Measurements from ENCODE around the gene SZRD1. TPM values are rescaled to one million over a fixed set of nuclear protein-coding genes. Genes with fewer than 3 reads are reported as not detected.

Gene SZRD1
- total and polyA plus RNA-seq, 2 experiments from 2014 or later: 61.1 to 92.6 TPM

DNA sequence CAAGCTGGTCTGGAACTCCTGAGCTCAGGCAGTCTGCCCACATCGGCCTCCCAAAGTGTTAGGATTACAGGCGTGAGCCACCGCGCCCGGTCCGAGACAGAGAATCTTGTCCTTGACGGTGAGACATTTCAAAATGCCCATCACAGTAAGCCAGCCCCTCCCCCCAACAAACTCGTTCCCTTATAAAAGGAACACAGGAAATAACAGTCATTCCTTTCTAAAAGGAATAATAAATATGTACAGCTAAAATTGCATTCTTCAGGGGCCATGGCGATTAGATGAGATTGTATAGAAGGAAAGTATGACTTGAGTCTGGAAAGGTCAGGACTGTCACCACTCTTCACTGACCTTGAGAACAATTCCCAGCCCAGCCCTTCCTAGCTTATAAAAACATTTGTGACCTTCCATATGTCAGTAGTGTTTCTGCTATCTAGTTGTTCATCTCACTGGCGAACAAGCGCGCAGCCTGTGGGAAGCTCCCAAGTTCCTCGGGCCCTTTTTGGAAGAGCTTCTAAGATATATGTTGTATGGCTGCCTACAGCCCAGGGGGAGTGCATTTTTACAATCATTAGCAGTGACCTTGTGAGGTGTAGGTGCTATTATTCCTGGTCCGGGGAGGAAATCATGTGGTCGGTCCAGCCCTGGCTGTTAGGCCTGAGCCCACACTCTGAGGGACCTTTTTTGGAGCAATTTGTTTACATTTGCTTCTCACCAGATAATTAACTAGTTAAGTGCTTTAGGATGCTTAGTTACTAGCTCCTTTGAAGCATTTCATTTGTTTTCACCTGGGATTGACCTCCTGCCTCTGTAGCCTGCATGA lies 8.7 kb downstream of the SZRD1 start:
- H3K4me1 ChIP-seq (ENCODE audit: insufficient read depth): peaks cover 34% of the 10 kb centered on the region
- no peaks in the 10 kb centered on the region for H3K27me3 ChIP-seq (replicated peaks; ENCODE audit: insufficient read depth)
- H3K9me2 ChIP-seq (ENCODE audit: insufficient read depth): no peaks in the 10 kb centered on the region
- H3K4me3 ChIP-seq: peak overlapping the region; percentile 5; the same call in 1 of the 2 replicates
- peaks cover 38% of the 10 kb centered on the region for H3F3A ChIP-seq (ENCODE audit: insufficient read depth)
- no peaks in the 10 kb centered on the region for H3K9me3 ChIP-seq (ENCODE audit: low read depth)
- 70 to 72% methylated on average over 15 of the region's 15 CpGs for WGBS, 2 experiments (ENCODE audit: low coverage in 1 of 2, low lambda C conversion rate in 2 of 2, missing lambda C conversion rate in 2 of 2)
- peaks cover 100% of the 10 kb centered on the region for H3K79me2 ChIP-seq (ENCODE audit: insufficient read depth)
- H3K4me2 ChIP-seq (ENCODE audit: unreplicated experiment): peak overlapping the region; percentile 49
- no peaks in the 10 kb centered on the region for H3K36me3 ChIP-seq (ENCODE audit: low read depth)
- TF ChIP-seq EZH2phosphoT487 (IDR thresholded peaks at IDR 0.05; ENCODE audit: insufficient read depth, low read depth) (no peak), EZH2 (IDR thresholded peaks at IDR 0.05; ENCODE audit: insufficient read depth, poor library complexity, severe bottlenecking) (no peak)
- peak; percentile 53 for DNase-seq
- H3K27ac ChIP-seq: peak overlapping the region; percentile 63
- H2AFZ ChIP-seq: no peak overlapping the region
- H4K20me1 ChIP-seq (ENCODE audit: insufficient read depth): no peaks in the 10 kb centered on the region
- 0 out of 2 replicates have a peak overlapping the region, but pooled peaks have one; percentile 1 for H3K9ac ChIP-seq
- in situ Hi-C loops (cut with MboI): no loop called here

DNA sequence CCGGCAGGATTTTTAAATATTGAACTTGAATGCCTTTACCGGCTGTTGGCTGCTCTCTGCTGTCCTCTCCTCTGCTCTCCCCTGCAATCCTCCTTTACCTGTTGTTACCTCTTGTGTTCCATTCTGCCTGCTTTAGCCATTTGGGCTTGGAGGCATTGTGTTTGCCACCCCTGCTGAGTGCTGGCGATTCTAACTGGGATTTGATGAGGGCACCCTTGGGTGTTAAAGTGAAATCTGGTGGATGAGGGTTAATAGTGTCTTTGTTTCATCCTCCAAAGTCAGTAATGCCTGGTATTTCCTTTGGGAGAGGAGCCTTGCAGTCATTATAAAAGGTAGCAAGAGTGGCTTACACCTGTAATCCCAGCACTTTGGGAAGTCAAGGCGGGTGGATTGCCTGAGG lies 9.9 kb downstream of the SZRD1 start:
- Histone ChIP-seq H3K27ac (no peak overlapping the region), H3K4me1 (ENCODE audit: insufficient read depth) (peaks cover 29% of the 10 kb centered on the region), H3K9ac (no peak overlapping the region), H3K9me2 (ENCODE audit: insufficient read depth) (no peaks in the 10 kb centered on the region), H3K79me2 (ENCODE audit: insufficient read depth) (peaks cover 100% of the 10 kb centered on the region), H3F3A (ENCODE audit: insufficient read depth) (peaks cover 34% of the 10 kb centered on the region), H4K20me1 (ENCODE audit: insufficient read depth) (no peaks in the 10 kb centered on the region), H3K27me3 (replicated peaks; ENCODE audit: insufficient read depth) (no peaks in the 10 kb centered on the region), H3K4me3 (no peak overlapping the region), H3K9me3 (ENCODE audit: low read depth) (no peaks in the 10 kb centered on the region), H3K36me3 (ENCODE audit: low read depth) (no peaks in the 10 kb centered on the region), H2AFZ (no peak overlapping the region), H3K4me2 (ENCODE audit: unreplicated experiment) (no peak overlapping the region)
- 76 to 77% methylated on average over 4 of the region's 4 CpGs for WGBS, 2 experiments (ENCODE audit: low coverage in 1 of 2, low lambda C conversion rate in 2 of 2, missing lambda C conversion rate in 2 of 2)
- in situ Hi-C loops (cut with MboI): no loop called here
- no peak for TF ChIP-seq EZH2phosphoT487 (IDR thresholded peaks at IDR 0.05; ENCODE audit: insufficient read depth, low read depth)
- TF ChIP-seq EZH2 (IDR thresholded peaks at IDR 0.05; ENCODE audit: insufficient read depth, poor library complexity, severe bottlenecking): no peak
- DNase-seq: no peak

DNA sequence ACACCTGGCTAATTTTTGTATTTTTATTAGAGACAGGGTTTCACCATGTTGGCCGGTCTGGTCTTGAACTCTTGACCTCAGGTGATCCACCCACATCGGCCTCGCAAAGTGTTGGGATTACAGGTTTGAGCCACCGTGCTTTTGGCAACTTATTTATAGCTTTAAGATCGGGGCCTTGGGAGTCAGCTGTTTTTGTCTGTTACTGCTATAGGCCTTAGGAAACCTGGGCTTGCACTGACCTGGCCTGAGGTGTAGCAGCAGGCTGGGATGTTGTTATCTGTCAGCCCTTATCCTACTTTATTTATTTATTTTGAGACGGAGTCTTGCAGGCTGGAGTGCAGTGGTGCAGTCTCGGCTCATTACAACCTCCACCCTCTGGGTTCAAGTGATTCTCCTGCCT lies 11.4 kb downstream of the SZRD1 start:
- H3K27ac ChIP-seq: no peak overlapping the region
- peaks cover 100% of the 10 kb centered on the region for H3K79me2 ChIP-seq (ENCODE audit: insufficient read depth)
- no peaks in the 10 kb centered on the region for H3K9me2 ChIP-seq (ENCODE audit: insufficient read depth)
- peaks cover 17% of the 10 kb centered on the region for H3K4me1 ChIP-seq (ENCODE audit: insufficient read depth)
- DNase-seq: no peak
- no peaks in the 10 kb centered on the region for H3K9me3 ChIP-seq (ENCODE audit: low read depth)
- H3K36me3 ChIP-seq (ENCODE audit: low read depth): no peaks in the 10 kb centered on the region
- H3K9ac ChIP-seq: no peak overlapping the region
- no peak overlapping the region for H3K4me3 ChIP-seq
- H3K27me3 ChIP-seq (replicated peaks; ENCODE audit: insufficient read depth): no peaks in the 10 kb centered on the region
- no peak overlapping the region for H2AFZ ChIP-seq
- no peaks in the 10 kb centered on the region for H4K20me1 ChIP-seq (ENCODE audit: insufficient read depth)
- no peak overlapping the region for H3K4me2 ChIP-seq (ENCODE audit: unreplicated experiment)
- in situ Hi-C loops (cut with MboI): no loop called here
- no peak for TF ChIP-seq EZH2 (IDR thresholded peaks at IDR 0.05; ENCODE audit: insufficient read depth, poor library complexity, severe bottlenecking)
- TF ChIP-seq EZH2phosphoT487 (IDR thresholded peaks at IDR 0.05; ENCODE audit: insufficient read depth, low read depth): no peak
- 82 to 84% methylated on average over 7 of the region's 7 CpGs for WGBS, 2 experiments (ENCODE audit: low coverage in 1 of 2, low lambda C conversion rate in 2 of 2, missing lambda C conversion rate in 2 of 2)
- H3F3A ChIP-seq (ENCODE audit: insufficient read depth): peaks cover 24% of the 10 kb centered on the region

DNA sequence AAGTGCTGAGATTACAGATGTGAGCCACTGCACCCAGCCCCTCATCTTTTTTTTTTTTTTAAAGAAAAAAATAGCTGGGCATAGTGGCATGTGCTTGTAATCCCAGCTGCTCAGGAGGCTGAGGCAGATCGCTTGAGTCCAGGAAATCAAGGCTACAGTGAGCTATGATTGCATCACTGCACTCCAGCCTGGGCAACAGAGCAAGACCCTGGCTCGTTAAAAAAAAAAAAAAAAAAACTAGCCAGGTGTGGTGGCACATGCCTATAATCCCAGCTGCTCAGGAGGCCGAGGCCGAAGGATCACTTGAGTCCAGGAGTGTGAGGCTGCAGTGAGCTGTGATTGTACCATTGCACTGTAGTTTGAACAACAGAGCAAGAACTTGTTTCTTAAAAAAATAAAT lies 13.8 kb downstream of the SZRD1 start:
- H3K4me3 ChIP-seq: no peak overlapping the region
- H3K36me3 ChIP-seq (ENCODE audit: low read depth): no peaks in the 10 kb centered on the region
- H3K4me1 ChIP-seq (ENCODE audit: insufficient read depth): peaks cover 18% of the 10 kb centered on the region
- in situ Hi-C loops (cut with MboI): no loop called here
- no peak overlapping the region for H3K4me2 ChIP-seq (ENCODE audit: unreplicated experiment)
- TF ChIP-seq EZH2 (IDR thresholded peaks at IDR 0.05; ENCODE audit: insufficient read depth, poor library complexity, severe bottlenecking) (no peak), EZH2phosphoT487 (IDR thresholded peaks at IDR 0.05; ENCODE audit: insufficient read depth, low read depth) (no peak)
- no peaks in the 10 kb centered on the region for H3K9me2 ChIP-seq (ENCODE audit: insufficient read depth)
- no peak overlapping the region for H3K9ac ChIP-seq
- 100% methylated on average over 4 of the region's 4 CpGs for WGBS, 2 experiments (ENCODE audit: low coverage in 1 of 2, low lambda C conversion rate in 2 of 2, missing lambda C conversion rate in 2 of 2)
- no peak overlapping the region for H3K27ac ChIP-seq
- no peak overlapping the region for H2AFZ ChIP-seq
- H3K9me3 ChIP-seq (ENCODE audit: low read depth): no peaks in the 10 kb centered on the region
- no peaks in the 10 kb centered on the region for H3K27me3 ChIP-seq (replicated peaks; ENCODE audit: insufficient read depth)
- H4K20me1 ChIP-seq (ENCODE audit: insufficient read depth): peaks cover 12% of the 10 kb centered on the region; the same call in 1 of the 2 replicates
- peaks cover 100% of the 10 kb centered on the region for H3K79me2 ChIP-seq (ENCODE audit: insufficient read depth)
- peaks cover 26% of the 10 kb centered on the region for H3F3A ChIP-seq (ENCODE audit: insufficient read depth)
- no peak for DNase-seq
